IMR-90 (cell line): Measurements from ENCODE around the gene MGAT4C. TPM values are rescaled to one million over a fixed set of nuclear protein-coding genes. Genes with fewer than 3 reads are reported as not detected.

Source experiments
- ATAC-seq: fragments of 200-7000 bp; cut with Tn5 transposase; 2 replicates; pipeline ENCODE4 v1.9.1; 2020; ENCODE audit warnings: low read depth, mild to moderate bottlenecking, moderate library complexity
- BruUV-seq: library from RNA; stranded (reverse); fragments of 400-500 nt; replicated peaks from 2 replicates; lab custom pipeline; 2021; lab: Mats Ljungman, UMichigan
- CTCF ChIA-PET: fragments of 300-600 bp; formaldehyde crosslinking; extraction: SDS; loops from one replicate; lab custom pipeline; 2021; ENCODE audit warnings: antibody characterized with exemption; lab: Yijun Ruan, JAX
- POLR2A ChIA-PET: fragments of 300-600 bp; sonication (Branson Sonifier 250); formaldehyde crosslinking; loops from one replicate; lab custom pipeline; 2022; ENCODE audit warnings: antibody characterized with exemption; ENCODE audit not compliant: unreplicated experiment; lab: Charles Lee
- DNase-seq: peaks from one replicate; pipeline ENCODE4 v3.0.0; 2013
- H2AFZ ChIP-seq: replicated peaks from 2 replicates; pipeline ENCODE3; 2013; ENCODE audit warnings: low read length, mild to moderate bottlenecking; ENCODE audit not compliant: poor library complexity
- H2AK5ac ChIP-seq: 2 replicates; pipeline ENCODE4 v1.6.1; 2013; ENCODE audit warnings: low read depth, low read length, inconsistent platforms
- H2AK9ac ChIP-seq: replicated peaks from 2 replicates; pipeline ENCODE3; 2013; ENCODE audit warnings: mild to moderate bottlenecking, low read depth, low read length, moderate library complexity; ENCODE audit not compliant: poor library complexity
- H2BK120ac ChIP-seq: 2 replicates; pipeline ENCODE4 v1.6.1; 2013; ENCODE audit warnings: low read depth, low read length, inconsistent platforms
- H2BK15ac ChIP-seq: 3 replicates; pipeline ENCODE4 v1.6.1; 2013; ENCODE audit warnings: low read depth, low read length, inconsistent platforms
- H2BK20ac ChIP-seq: 2 replicates; pipeline ENCODE4 v1.6.1; 2013; ENCODE audit warnings: low read depth, mild to moderate bottlenecking, inconsistent platforms, low read length, moderate library complexity
- H2BK5ac ChIP-seq: 2 replicates; pipeline ENCODE4 v1.6.1; 2013; ENCODE audit warnings: mild to moderate bottlenecking, low read depth, low read length, inconsistent platforms; ENCODE audit not compliant: poor library complexity, severe bottlenecking
- H3K14ac ChIP-seq: replicated peaks from 2 replicates; pipeline ENCODE4 v1.6.1; 2013; ENCODE audit warnings: low read depth, low read length, inconsistent platforms
- H3K18ac ChIP-seq: 2 replicates; pipeline ENCODE4 v1.6.1; 2013; ENCODE audit warnings: low read depth, low read length, control low read depth
- H3K23ac ChIP-seq: 2 replicates; pipeline ENCODE4 v1.6.1; 2013; ENCODE audit warnings: low read depth, low read length, inconsistent platforms
- H3K27ac ChIP-seq: 2 replicates; pipeline ENCODE4 v1.5.1; 2013; ENCODE audit warnings: mild to moderate bottlenecking, control low read depth, low read length; ENCODE audit not compliant: insufficient read depth
- H3K27me3 ChIP-seq: 2 replicates; pipeline ENCODE4 v1.6.1; 2013; ENCODE audit warnings: low read length; ENCODE audit not compliant: control insufficient read depth, insufficient read depth
- H3K36me3 ChIP-seq: 2 replicates; pipeline ENCODE4 v1.6.1; 2013; ENCODE audit warnings: low read length, mixed read lengths; ENCODE audit not compliant: control insufficient read depth, insufficient read depth
- H3K4ac ChIP-seq: 2 replicates; pipeline ENCODE4 v1.6.1; 2013; ENCODE audit warnings: low read depth, low read length, inconsistent platforms
- H3K4me1 ChIP-seq: 2 replicates; pipeline ENCODE4 v1.6.1; 2013; ENCODE audit warnings: low read length, mixed read lengths; ENCODE audit not compliant: control insufficient read depth, insufficient read depth
- H3K4me2 ChIP-seq: 2 replicates; pipeline ENCODE4 v1.6.1; 2013; ENCODE audit warnings: low read depth, mild to moderate bottlenecking, control low read depth, low read length, moderate library complexity
- H3K4me3 ChIP-seq: 2 replicates; pipeline ENCODE4 v1.5.1; 2013; ENCODE audit warnings: low read depth, mild to moderate bottlenecking, control low read depth, low read length, moderate library complexity; ENCODE audit not compliant: insufficient read depth
- H3K56ac ChIP-seq: 2 replicates; pipeline ENCODE4 v1.6.1; 2013; ENCODE audit warnings: low read length, inconsistent platforms; ENCODE audit not compliant: insufficient read depth; ENCODE audit errors: extremely low read depth
- H3K79me1 ChIP-seq, 2 experiments: 2 replicates each; pipeline ENCODE4 v1.6.1; 2013; ENCODE audit warnings: low read length in 2 of 2, inconsistent platforms in 1 of 2, low read depth in 1 of 2
- H3K9ac ChIP-seq: 2 replicates; pipeline ENCODE4 v1.6.1; 2013; ENCODE audit warnings: low read depth, low read length, control low read depth
- H3K9me1 ChIP-seq: 2 replicates; pipeline ENCODE4 v1.6.1; 2013; ENCODE audit warnings: low read length, inconsistent platforms; ENCODE audit not compliant: insufficient read depth
- H3K9me3 ChIP-seq: 2 replicates; pipeline ENCODE4 v1.6.1; 2013; ENCODE audit warnings: low read length; ENCODE audit not compliant: control insufficient read depth, insufficient read depth
- H4K20me1 ChIP-seq: 2 replicates; pipeline ENCODE4 v1.6.1; 2013; ENCODE audit warnings: low read length, inconsistent platforms; ENCODE audit not compliant: insufficient read depth
- H4K5ac ChIP-seq: 2 replicates; pipeline ENCODE4 v1.6.1; 2013; ENCODE audit warnings: mild to moderate bottlenecking, low read depth, low read length, control low read depth
- H4K8ac ChIP-seq, 2 experiments: 2 replicates each; pipeline ENCODE4 v1.6.1; 2013; ENCODE audit warnings: low read depth in 2 of 2, low read length in 2 of 2, control low read depth in 1 of 2, inconsistent platforms in 1 of 2
- H4K91ac ChIP-seq: 2 replicates; pipeline ENCODE4 v1.6.1; 2013; ENCODE audit warnings: low read depth, low read length, inconsistent platforms; ENCODE audit not compliant: insufficient read depth
- CHD1 ChIP-seq: IDR thresholded peaks from 2 replicates; pipeline ENCODE4 v1.6.1; 2012; ENCODE audit warnings: low read depth, low read length, improper control_type of control experiment
- MXI1 ChIP-seq: IDR thresholded peaks from 2 replicates; pipeline ENCODE4 v1.6.1; 2012; ENCODE audit warnings: low read depth, mild to moderate bottlenecking, low read length, moderate library complexity, borderline replicate concordance
- SMC3 ChIP-seq: fragments of 150-350 bp; IDR thresholded peaks from 2 replicates; pipeline ENCODE4 v1.6.1; 2016; ENCODE audit warnings: low read depth, mild to moderate bottlenecking, antibody characterized with exemption, low read length, moderate library complexity
- dilution Hi-C: fragments of 300-500 bp; cut with HindIII; formaldehyde crosslinking; loops from one replicate; pipeline ENCODE4 v1.14.3; 2018; ENCODE audit warnings: low sequenced_read_pairs; ENCODE audit not compliant: unreplicated experiment
- in situ Hi-C: fragments of 300-500 bp; cut with MboI; formaldehyde crosslinking; loops from 3 replicates; pipeline ENCODE4 v1.14.3; 2019; ENCODE audit warnings: low sequenced_read_pairs, inconsistent platforms, mixed read lengths
- intact Hi-C: fragments of 100-400 bp; cut with micrococcal nuclease; formaldehyde crosslinking; loops from 2 replicates; pipeline ENCODE4 v1.10.0; 2022
- polyA plus RNA-seq, 3 experiments: library from polyadenylated mRNA; depleted of rRNA; stranded (reverse); fragments of >200 nt; gene quantifications; 2 replicates each; pipeline ENCODE4 v1.2.3, GENCODE V29; 2012; ENCODE audit warnings: low replicate concordance in 1 of 3
- total RNA-seq: library from RNA; depleted of rRNA; stranded (reverse); fragments of >200 nt; gene quantifications from 2 replicates; pipeline ENCODE4 v1.2.3, GENCODE V29; 2012
- TF ChIP-seq, protein P1 (sequence below): conservative IDR thresholded peaks from 2 replicates; pipeline ENCODE4 v1.5.1; 2012; ENCODE audit warnings: mild to moderate bottlenecking, low read depth, low read length, improper control_type of control experiment

MGAT4C gene
- total and polyA plus RNA-seq, 2 of the 4 experiments (the other 2 are of a cell fraction) = not detected

DNA sequence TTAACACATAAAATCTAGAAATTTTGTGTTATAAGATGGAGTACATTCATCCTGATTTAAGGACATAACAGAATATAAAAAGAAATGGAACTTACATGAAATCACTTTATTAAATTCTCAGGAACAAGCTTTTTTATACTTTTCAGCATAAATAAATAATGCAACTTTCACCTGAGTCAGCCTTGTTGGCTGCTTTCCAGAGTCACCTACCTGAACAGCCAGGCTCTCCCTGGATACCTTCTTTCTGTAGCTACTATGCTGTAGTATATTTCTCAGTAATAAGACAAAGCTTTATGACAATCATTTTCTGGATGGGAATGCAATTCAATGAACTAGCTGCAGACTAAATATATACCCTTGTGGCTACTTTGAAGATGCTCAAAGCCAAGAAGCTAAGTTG, 270.2 kb downstream of the MGAT4C start:
- Histone ChIP-seq H2AFZ (no peak overlapping the region), H3K14ac (no peak overlapping the region), H3K9me1 (no peaks in the 10 kb centered on the region), H3K18ac (no peak overlapping the region), H2BK5ac (no peak overlapping the region), H4K8ac (no peak overlapping the region), H2AK9ac (no peak overlapping the region), H3K79me1 (no peaks in the 10 kb centered on the region), H3K23ac (no peak overlapping the region), H3K27ac (no peak overlapping the region), H4K20me1 (no peaks in the 10 kb centered on the region), H2BK15ac (no peak overlapping the region), H2AK5ac (no peak overlapping the region), H3K36me3 (no peaks in the 10 kb centered on the region), H3K27me3 (no peaks in the 10 kb centered on the region), H3K4ac (no peak overlapping the region), H3K9me3 (peaks cover 2% of the 10 kb centered on the region), H4K91ac (no peak overlapping the region), H3K4me3 (no peak overlapping the region), H3K4me1 (no peaks in the 10 kb centered on the region), H4K5ac (no peak overlapping the region), H3K9ac (no peak overlapping the region), H3K4me2 (no peak overlapping the region), H2BK20ac (no peak overlapping the region), H3K56ac (no peak overlapping the region), H2BK120ac (no peak overlapping the region)
- intact Hi-C loops (no loop called here), dilution Hi-C loops (no loop called here), in situ Hi-C loops (no loop called here)
- DNase-seq (no peak), ATAC-seq (no peak)
- ChIA-PET POLR2A (no interaction called here), CTCF (no interaction called here)
- TF ChIP-seq CHD1 = no peak
- no peak for TF ChIP-seq SMC3
- TF ChIP-seq MXI1 = no peak
- TF ChIP-seq, protein P1, sequence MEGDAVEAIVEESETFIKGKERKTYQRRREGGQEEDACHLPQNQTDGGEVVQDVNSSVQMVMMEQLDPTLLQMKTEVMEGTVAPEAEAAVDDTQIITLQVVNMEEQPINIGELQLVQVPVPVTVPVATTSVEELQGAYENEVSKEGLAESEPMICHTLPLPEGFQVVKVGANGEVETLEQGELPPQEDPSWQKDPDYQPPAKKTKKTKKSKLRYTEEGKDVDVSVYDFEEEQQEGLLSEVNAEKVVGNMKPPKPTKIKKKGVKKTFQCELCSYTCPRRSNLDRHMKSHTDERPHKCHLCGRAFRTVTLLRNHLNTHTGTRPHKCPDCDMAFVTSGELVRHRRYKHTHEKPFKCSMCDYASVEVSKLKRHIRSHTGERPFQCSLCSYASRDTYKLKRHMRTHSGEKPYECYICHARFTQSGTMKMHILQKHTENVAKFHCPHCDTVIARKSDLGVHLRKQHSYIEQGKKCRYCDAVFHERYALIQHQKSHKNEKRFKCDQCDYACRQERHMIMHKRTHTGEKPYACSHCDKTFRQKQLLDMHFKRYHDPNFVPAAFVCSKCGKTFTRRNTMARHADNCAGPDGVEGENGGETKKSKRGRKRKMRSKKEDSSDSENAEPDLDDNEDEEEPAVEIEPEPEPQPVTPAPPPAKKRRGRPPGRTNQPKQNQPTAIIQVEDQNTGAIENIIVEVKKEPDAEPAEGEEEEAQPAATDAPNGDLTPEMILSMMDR = no peak
- BruUV-seq = no TSS peak
